Epithelial cell of proximal tubule (primary cell): ENCODE measurements around the gene DEDD2. TPM values are rescaled to one million over a fixed set of nuclear protein-coding genes. Genes with fewer than 3 reads are reported as not detected.

Experiments
- DNase-seq: peaks from one replicate; pipeline ENCODE4 v3.0.0-alpha.2; 2011; ENCODE audit warnings: low read depth
- H3K4me3 ChIP-seq: 2 replicates; pipeline ENCODE4 v1.5.1; 2011; ENCODE audit warnings: low read depth, mild to moderate bottlenecking, low read length
- total RNA-seq: library from RNA; depleted of rRNA; stranded (reverse); fragments of >200 nt; gene quantifications from 2 replicates; pipeline ENCODE4 v1.2.3, GENCODE V29; 2015
- TF ChIP-seq, protein P1 (sequence below): conservative IDR thresholded peaks from 2 replicates; pipeline ENCODE4 v1.5.1; 2012; ENCODE audit warnings: low read depth, mild to moderate bottlenecking, low read length

The DEDD2 gene
- total RNA-seq, 1 donor from 2014 or later = 29.9 TPM

DNA sequence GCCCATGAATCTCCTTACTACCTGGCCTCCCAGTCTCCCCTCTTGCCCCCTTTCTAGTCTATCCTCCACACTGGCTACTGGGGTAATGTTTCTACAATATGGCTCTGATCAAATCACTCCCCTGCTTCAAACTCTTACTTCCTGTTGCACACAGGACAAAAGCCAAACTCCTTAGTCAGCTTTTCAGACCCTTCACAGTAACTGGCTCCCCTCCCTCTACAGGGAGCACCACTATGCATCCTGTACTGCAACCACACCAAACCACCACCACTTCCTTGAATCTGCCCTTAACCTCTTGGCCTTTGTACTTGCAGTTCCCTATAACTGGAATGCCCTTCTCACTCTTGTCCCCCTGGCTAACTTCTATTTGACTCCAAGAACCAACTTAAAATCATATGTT is 32.2 kb downstream of the DEDD2 start:
- no peak overlapping the region for H3K4me3 ChIP-seq
- DNase-seq = no peak
- TF ChIP-seq, protein P1, sequence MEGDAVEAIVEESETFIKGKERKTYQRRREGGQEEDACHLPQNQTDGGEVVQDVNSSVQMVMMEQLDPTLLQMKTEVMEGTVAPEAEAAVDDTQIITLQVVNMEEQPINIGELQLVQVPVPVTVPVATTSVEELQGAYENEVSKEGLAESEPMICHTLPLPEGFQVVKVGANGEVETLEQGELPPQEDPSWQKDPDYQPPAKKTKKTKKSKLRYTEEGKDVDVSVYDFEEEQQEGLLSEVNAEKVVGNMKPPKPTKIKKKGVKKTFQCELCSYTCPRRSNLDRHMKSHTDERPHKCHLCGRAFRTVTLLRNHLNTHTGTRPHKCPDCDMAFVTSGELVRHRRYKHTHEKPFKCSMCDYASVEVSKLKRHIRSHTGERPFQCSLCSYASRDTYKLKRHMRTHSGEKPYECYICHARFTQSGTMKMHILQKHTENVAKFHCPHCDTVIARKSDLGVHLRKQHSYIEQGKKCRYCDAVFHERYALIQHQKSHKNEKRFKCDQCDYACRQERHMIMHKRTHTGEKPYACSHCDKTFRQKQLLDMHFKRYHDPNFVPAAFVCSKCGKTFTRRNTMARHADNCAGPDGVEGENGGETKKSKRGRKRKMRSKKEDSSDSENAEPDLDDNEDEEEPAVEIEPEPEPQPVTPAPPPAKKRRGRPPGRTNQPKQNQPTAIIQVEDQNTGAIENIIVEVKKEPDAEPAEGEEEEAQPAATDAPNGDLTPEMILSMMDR = no peak

DNA sequence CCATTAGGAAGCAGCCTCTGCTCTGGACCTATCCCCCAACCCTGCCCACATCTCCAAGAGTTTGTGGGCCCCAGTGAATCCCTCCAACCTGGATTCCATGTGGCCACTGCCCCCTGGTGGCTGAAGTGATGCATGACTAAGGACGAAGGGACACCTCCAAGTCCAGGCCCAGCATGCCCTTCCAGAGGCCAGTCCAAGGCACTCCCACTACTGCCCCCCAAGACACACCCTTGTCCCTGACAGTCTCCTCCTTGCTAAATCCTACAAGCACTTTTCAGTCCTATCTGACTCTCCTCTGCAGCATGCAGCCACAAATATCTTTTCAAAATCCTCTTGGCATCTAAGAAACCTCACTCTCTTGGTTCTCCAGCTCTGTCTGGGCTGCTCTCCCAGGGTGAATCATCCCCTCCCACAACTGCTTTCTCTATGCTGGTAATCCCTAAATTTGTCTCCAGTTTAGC is 33.0 kb downstream of the DEDD2 start:
- no peak overlapping the region for H3K4me3 ChIP-seq
- peak; percentile 12 for DNase-seq
- TF ChIP-seq, protein P1 = peak; percentile 88

DNA sequence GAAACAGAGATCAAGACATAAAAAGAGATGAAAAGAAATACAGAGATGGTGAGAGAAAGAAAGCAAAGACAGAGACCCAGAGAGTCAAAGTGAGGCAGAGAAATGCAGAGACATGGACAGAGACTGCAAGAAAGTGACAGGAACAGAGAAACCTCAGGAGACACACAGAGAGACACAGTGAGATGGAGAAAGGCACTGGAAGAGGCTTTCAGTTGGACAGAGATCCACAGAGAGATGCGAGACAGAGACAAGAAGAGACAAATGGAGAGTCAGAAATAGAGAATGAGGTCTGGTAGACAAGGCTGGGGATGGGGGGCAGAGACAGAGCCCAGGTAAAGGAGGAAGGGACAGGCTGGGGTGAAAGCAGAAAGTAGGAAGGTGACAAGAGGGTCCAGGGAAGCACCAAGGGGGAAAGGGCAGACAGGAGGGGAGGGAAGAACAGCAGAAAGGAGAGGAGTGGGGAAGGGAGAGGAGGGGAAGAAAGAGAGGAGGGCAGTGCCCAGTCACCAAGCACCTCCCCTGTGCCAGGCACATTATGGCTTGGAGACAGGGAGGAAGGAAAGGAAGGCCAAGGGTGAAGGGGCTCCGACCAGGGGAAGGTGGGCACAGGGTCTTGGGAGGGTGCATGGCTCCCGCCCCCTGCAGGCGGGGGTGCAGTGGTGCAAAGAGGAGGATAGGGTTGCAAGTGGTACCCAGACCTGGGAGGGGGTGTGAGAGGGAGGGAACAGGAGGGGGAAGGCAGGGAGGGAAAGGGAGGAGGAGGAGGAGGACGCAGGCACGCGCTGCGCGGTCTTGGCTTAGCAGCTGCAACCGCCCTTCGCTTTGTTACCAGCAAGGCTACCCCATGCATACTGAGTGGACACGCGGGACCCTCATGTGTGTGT is 38.4 kb downstream of the DEDD2 start:
- TF ChIP-seq, protein P1 = peak; percentile 42
- H3K4me3 ChIP-seq = no peak overlapping the region
- no peak for DNase-seq

DNA sequence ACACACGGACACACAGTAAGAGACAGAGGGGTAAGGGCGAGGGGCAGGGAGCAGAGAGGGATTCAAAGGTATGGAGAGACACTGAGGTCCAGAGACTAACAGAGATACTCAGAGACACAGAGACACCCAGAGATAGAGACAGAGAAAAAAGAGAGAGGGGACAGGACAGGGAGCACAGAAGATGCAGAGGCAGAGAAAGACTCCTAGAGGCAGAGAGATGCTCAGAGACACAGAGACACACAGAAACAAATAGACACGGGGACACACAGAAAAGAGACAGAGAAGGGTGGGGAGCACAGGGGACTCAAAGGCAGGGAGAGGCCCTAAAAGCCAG is 39.8 kb downstream of the DEDD2 start:
- TF ChIP-seq, protein P1 = no peak
- no peak overlapping the region for H3K4me3 ChIP-seq
- DNase-seq = no peak

DNA sequence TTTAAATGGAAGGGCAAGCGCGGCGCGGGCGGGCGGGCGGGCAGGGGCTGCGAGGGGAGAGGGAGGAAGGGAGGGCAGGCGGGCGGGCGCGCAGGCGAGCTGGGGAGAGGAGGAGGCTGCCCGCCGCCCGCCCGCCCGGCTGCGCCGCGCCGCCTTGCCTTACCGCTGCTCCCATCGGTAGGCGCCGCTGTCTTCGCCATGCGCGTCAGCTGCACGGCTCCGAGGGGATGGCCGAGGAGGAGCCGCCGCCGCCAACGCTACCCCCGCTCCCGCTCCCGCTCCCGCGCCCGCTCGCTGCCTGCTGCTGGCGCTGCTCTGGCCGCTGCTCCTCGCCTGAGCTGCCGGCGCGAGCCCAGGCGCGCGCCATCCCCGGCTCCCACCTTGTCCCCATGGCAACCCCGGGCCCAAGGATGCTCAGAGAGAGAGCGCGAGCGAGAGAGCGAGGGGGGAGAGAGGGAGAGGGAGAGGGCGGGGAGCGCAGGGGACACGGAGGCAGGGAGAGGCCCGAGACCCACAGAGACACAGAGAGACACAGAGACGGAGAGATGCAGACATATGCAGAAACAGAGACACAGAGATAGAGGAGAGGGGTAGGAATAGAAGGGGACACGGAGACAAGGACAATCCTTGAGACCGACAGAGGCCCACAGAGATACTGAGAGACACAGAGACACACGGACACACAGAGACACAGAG is 40.3 kb downstream of the DEDD2 start:
- peak overlapping the region; percentile 33 for H3K4me3 ChIP-seq
- DNase-seq = no peak
- TF ChIP-seq, protein P1 = peak; percentile 13

DNA sequence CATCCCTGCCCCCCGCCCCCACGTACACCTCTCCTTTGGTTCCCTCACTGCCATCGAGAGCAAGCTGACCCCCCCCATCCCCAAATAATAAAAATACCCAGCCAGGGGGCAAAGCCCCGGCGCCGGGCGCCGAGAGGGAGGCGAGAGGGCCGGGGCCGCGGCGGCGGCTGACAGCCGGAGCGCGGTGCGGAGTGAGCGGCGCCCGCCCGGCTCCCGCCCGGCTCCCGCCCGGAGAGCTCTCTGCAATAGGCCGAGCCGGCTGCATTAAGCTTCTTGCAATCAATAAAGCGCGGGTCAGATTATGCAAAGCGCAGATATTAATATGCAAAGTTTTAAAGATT is 40.9 kb downstream of the DEDD2 start:
- H3K4me3 ChIP-seq = peak overlapping the region; percentile 33
- TF ChIP-seq, protein P1 = no peak
- no peak for DNase-seq
